Measurements from ENCODE around the gene NBPF9.
"Not testable (repeated sequence)": the region's sequence is repeated elsewhere in the genome, so short reads cannot be mapped to it uniquely, and the experiment has no call there.

The NBPF9 gene

DNA sequence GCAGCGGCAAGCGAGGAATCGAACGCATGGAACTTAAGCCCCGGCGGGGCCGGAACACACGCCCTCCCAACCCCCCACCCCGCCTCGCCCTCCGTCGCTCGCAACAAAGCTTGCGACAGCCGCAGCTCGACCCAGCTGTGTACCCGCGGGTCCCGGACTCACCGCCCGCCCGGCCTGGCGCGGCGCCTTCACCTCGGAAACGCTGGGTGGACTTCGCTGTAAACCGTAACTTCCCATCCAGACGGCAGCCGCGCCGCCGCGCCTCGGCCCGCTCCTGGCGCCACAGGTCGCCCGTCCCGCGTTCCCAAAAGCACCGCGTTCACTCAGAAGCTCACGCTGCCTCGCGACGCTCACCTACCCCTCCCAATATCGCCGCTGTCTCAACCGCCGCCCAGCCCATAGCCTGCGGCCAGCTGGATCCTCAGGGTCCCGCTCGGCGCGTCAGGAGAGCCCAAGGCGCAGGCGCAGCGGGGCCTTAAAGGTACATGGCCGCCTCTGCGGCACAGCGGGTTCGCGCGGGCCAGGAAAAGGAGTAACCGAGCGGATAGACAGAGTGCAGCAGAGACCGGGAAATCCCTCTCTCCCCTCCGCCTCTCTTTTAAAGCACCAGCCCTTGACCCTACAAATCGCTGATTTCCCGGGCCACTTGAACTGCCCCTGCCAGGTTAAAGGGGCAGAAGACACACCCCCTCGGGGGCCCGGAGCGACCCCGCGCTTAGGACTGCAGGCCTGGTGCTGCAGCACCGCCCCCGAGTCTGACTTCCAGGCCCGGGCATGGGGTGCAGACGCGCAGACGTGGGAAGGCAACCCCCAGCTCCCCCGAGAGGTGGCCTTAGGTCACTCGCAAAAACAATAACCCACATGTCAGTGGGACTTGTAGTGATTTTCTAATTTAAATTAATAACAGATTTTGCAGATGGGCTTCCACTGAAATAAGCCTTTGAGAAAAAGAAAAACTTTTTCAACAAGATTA lies at the start of gene NBPF9:
TSS of gene NBPF9 (minus strand) at position 443 of the 973 bp plus-strand sequence. CDS start 21,412 bp downstream, outside the sequence.
- DNase-seq = peak; percentile 27 to 42

GRCh38 chr1:149149909-149150308 lies 46.6 kb upstream of the NBPF9 start:
- DNase-seq = not testable (repeated sequence)

DNA sequence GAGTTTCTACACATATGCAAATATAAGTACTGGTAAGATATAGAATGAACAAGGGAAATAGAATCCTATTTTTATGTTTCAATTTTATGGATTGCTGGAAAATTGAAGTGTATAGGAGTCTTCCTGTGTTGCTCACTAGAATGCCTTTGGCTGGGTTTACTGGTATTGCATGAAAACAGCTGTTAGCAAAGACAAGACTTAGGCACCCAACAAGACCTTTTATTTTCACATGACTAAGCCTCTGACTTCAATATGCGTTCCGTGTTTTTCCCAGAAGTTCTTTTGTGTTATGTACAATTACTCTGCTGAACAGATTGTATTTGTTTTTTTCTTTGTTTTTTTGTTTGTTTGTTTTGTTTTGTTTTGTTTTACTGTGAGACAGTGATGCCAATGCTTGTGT lies 34.2 kb upstream of the NBPF9 start:
- DNase-seq = not testable (repeated sequence)

DNA sequence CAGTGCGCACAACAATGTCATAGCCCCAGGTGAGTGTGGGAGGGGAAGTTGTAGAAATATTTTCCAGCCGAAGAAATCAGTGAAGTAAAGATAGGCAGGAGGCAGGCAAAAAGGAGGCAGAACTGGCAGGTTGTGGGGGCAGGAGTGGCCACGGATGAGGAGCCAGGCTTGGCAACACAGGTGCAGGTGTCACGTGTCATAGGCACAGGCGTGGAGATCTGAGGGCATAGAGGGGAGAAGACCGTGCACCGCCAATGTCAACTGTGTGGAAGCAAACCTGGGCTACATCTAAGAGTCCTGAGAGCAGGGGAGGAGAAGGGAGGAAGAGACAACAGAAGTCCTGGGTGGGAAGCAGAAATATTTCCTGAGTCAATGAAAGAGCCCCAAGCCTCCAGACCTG lies 27.6 kb upstream of the NBPF9 start:
- DNase-seq = not testable (repeated sequence)

DNA sequence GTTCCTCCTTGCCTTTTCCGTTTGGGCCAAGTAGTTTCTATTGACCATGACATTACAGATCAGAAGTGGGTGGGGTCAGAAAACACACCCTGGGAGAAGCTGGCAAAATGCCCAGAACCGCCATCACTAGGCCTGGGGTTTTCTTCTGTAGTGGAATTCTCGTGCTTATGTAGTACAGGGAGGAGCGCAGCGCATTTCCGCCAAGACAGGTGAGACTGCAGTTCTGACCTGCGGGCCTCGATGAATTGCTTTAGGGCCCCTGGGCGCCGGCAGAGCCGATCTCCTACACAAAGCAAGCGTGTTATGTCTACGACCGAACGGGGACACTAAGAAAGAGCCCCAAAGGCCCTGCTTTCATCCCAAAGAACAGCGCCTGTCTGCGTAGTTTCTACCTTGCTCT lies 25.9 kb upstream of the NBPF9 start:
- DNase-seq = not testable (repeated sequence)

DNA sequence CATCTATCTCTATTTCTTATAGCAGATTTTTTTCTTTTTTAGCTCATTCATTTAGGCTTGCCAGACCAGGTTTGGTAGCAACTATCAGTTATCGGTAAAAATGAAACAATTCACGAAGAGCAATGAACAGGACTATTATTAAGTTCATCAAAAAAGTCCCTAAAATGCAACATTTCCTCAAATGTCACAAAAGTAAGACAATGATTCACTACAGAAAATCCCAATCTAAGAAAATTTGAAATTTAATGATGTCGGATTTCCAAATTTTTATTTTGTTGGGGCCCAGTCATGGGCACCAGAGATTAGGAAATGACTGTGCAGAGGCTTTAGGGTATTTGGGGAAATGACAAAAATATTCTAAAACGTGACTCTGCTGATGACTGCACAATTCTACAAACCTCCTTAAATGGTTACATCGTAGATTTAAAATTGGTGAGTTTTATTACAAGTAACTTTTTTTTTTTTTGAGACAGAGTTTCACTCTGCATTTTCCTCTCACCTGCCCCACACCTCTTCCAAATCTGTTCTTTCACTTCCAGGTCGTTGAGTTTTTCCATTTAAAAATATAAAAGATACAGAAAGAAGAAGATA lies 23.3 kb upstream of the NBPF9 start:
- DNase-seq = not testable (repeated sequence)

DNA sequence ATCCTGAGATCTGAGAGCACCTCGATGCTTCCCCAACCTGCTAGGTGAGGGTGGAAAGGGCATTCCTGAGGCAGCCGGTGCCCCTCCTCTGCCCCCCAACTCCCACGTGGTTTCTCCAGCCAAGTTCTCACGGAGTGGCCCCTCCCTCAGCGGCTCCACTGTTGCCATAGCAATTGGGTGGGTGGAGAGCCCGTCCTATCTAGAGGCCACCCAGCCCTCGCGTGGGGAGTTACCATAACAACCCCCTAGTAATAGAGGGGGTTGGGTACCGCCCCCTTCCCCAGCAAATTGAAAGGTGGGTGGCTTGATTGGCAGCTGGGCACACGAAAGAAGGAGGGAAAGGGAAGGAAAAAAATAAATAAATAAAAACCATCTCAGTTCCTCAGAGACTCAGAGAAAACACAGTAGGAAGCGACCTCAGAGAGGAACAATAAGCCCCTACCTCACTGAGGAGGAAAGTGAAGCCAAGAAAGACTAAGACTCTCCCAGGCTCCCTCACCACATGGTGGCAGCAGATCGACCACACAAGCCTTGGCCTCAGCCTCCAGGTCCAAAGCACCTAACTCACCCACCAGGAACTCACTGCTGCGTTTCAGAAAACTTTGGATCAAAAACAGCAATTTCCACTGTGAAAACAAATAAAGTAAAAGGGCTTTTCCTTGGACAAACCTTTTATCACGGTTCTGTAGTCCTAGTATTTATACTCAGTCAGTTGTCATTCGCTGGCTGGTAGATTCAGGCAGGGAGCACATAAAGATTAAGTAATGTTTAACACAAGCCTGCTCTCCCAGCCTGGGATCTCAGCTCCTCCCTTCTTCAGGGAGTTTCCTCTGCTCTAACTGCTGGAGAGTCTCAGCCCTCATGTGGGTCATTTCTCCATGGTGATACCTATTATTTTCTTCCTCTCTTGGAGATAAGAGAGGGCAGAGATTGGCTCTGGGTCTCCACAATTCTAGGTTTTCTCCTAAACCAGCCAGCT lies 20.9 kb upstream of the NBPF9 start:
- not testable (repeated sequence) for DNase-seq

DNA sequence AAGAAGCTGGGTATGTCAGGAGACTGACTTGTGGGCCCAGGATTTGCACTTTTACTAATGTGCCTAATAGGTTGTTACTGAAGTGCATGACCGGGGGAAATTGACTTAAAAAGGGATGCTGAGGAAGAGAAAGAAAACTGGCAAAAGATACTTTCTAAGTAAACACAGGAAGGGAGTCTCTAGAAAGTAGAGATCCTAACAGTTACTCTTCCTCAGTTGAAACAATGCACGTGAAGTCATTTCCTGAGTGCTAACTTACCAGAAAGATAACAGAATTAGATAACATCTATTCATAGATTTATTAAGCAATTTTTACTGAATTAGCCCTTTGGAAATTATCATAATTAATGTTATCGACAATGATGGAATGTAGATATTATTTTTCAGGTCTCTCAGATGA lies 9.5 kb upstream of the NBPF9 start:
- not testable (repeated sequence) for DNase-seq

GRCh38 chr1:149110343-149110742 lies 7.0 kb upstream of the NBPF9 start:
- DNase-seq = not testable (repeated sequence)

- peak in 1 of 2 donors; percentile 7 for DNase-seq
Measured at GRCh38 chr1:149102574-149102973, 777 bp downstream of the NBPF9 start.

- not testable (repeated sequence) for DNase-seq
Measured at GRCh38 chr1:149098276-149098675, 5.1 kb downstream of the NBPF9 start.

- not testable (repeated sequence) for DNase-seq
Measured at GRCh38 chr1:149093155-149093554, 10.2 kb downstream of the NBPF9 start.

GRCh38 chr1:149075505-149076127 lies 27.7 kb downstream of the NBPF9 start:
- not testable (repeated sequence) for DNase-seq

DNA sequence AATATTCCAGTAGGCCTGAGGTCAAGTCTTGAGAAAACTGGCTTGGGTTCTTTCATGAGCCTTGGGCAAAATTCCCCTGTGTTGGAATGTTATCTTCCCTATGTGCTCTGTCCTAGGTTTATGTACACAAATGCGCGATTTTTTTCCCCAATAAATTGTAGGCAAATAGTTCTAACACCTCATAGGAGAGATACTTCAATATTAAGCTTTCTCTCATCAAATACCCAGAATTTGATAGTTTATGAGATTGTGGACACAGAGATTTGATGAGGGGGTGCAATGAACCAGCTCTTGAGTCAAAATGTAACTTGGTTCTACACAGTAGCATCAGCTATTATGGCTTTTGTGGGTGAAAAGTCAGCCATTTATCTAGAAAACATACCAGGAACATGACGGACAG lies 38.7 kb downstream of the NBPF9 start:
- DNase-seq = not testable (repeated sequence)

DNA sequence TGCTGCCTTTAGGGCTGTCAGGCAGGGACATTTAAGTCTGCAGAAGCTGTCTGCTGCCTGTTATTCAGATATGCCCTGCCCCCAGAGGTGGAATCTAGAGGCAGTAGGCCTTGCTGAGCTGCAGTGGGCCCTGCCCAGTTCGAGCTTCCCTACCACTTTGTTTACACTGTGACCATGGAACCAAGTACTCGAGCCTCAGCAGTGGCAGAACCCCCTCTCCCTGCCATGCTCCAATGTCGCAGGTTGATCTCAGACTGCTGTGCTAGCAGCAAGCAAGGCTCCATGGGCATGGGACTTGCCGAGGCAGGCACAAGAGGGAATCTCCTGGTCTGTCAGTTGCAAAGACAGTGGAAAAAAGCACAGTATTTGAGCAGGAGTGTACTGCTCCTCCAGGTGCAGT lies 60.3 kb downstream of the NBPF9 start:
- DNase-seq = not testable (repeated sequence)

GRCh38 chr1:149033916-149034315 lies 69.4 kb downstream of the NBPF9 start:
- not testable (repeated sequence) for DNase-seq

DNA sequence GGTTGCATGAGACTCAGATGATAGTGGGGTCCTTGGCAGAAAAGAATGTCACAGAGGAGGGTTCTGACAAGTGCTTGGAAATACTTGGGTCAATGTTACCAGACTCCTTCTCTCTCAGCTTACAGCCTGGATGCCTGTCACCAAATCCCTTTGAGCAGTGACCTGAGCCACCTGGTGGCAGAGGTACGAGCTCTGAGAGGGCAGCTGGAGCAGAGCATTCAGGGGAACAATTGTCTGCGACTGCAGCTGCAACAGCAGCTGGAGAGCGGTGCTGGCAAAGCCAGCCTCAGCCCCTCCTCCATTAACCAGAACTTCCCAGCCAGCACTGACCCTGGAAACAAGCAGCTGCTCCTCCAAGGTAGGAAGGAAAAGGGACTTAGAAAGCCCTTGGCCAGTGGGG lies 79.0 kb downstream of the NBPF9 start:
- not testable (repeated sequence) for DNase-seq

GRCh38 chr1:149018577-149018976 lies 84.8 kb downstream of the NBPF9 start:
- DNase-seq = not testable (repeated sequence)

DNA sequence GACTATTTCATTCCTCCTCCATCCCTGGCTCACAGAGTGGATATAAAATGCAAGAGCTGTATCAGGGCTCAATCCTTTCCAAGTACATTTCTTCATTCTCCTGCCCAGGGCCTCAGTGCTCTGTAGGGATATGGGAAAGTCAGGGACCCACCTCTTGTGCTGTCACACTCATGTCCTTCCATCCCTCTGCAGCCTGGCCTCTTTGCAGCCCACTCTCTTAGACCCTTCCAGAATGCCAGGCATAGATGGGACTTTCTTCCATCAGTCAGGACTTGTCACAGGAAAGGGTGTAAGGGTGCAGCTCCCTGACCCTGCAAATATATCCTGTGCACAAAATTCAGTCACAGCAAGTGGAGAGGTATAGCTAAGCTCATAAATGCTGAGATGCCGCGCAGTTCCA lies 86.7 kb downstream of the NBPF9 start:
- not testable (repeated sequence) for DNase-seq

- not testable (repeated sequence) for DNase-seq
Measured at GRCh38 chr1:149015522-149015921, 87.8 kb downstream of the NBPF9 start.

DNA sequence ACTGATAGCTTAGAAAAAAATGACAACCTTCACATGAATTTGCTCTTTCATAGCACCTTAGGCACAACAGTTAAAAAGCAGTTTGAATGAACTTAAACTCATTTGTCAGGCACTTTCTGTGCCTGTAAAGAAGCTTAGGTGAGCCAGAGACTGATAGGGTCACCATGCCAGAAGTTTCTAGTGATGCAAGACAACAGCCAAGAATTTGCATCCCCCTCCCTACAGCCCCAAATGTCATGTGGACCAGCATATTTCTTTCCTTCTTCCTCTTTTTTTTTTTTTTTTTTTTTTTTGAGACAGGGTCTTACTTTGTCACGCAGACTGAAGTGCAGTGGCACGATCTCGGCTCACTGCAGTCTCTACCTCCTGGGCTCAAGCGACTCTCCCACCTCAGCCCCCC lies 89.8 kb downstream of the NBPF9 start:
- DNase-seq = not testable (repeated sequence)

- DNase-seq = not testable (repeated sequence)
Measured at GRCh38 chr1:149012599-149012998, 90.8 kb downstream of the NBPF9 start.

All from stimulated activated CD4-positive, alpha-beta T cell treated with anti-CD3 and anti-CD28 coated beads, Interleukin-2, amount 100 ng/mL, for 48 hours (primary cell).